Heart right ventricle (tissue), 16 donors: Measurements from ENCODE around the gene LRRC57. TPM values are rescaled to one million over a fixed set of nuclear protein-coding genes. Genes with fewer than 3 reads are reported as not detected.

ENCODE experiments used
- ATAC-seq, 8 donors: fragments of 200-7000 bp; cut with Tn5 transposase; one replicate each; pipeline ENCODE4 v1.9.1; 2020; ENCODE audit warnings: mild to moderate bottlenecking in 8 of 8, moderate library complexity in 8 of 8, moderate number of reproducible peaks in 1 of 8
- DNase-seq, 2 donors: peaks; one replicate each; pipeline ENCODE4 v3.0.0-alpha.2; 2020
- H3K27ac ChIP-seq, 10 donors: fragments of 200-600 bp; sonication (generic) in 2 of 10; one replicate each; pipeline versions ENCODE4 v1.5.0 to v1.8.0; 2020 to 2022; ENCODE audit warnings: mild to moderate bottlenecking in 3 of 10
- H3K27me3 ChIP-seq, 7 donors: fragments of 200-600 bp; one replicate each; pipeline ENCODE4 v1.8.0; 2021 to 2022; ENCODE audit warnings: mild to moderate bottlenecking in 2 of 7
- H3K36me3 ChIP-seq, 9 donors: fragments of 200-600 bp; sonication (generic) in 1 of 9; one replicate each; pipeline versions ENCODE4 v1.5.0 to v1.8.0; 2020 to 2022; ENCODE audit warnings: mild to moderate bottlenecking in 2 of 9
- H3K4me1 ChIP-seq, 9 donors: fragments of 200-600 bp; sonication (generic) in 1 of 9; one replicate each; pipeline versions ENCODE4 v1.5.0 to v1.8.0; 2020 to 2022; ENCODE audit warnings: mild to moderate bottlenecking in 4 of 9
- H3K4me3 ChIP-seq, 10 donors: fragments of 200-600 bp; sonication (generic) in 2 of 10; one replicate each; pipeline versions ENCODE4 v1.5.0 to v1.8.0; 2020 to 2022; ENCODE audit warnings: mild to moderate bottlenecking in 7 of 10, moderate library complexity in 2 of 10
- H3K9me3 ChIP-seq, 11 donors: fragments of 200-600 bp in 10 of 11; sonication (generic) in 2 of 11; one replicate each; pipeline versions ENCODE4 v1.5.0 to v1.8.0; 2013 to 2022; ENCODE audit warnings: mild to moderate bottlenecking in 2 of 11, control low read depth in 1 of 11, moderate library complexity in 1 of 11
- WGBS, 2 donors: extraction: QIAGEN DNeasy Blood & Tissue Kit; methylation state at CpG; one replicate each; pipeline ENCODE4 v1.1.7; 2013; ENCODE audit warnings: inconsistent platforms in 1 of 2; 5-methylcytosine and 5-hydroxymethylcytosine counted together
- intact Hi-C, 10 donors: fragments of 100-400 bp; cut with DNase I; formaldehyde crosslinking; loops; one replicate each; pipeline versions ENCODE4 v1.11.1 to v1.14.2; 2022
- polyA plus RNA-seq, 2 donors: library from polyadenylated mRNA; stranded (reverse); fragments of 200-250 nt; gene quantifications; one replicate each; pipeline ENCODE4 v1.2.3, GENCODE V29; 2013
- total RNA-seq, 10 donors: library from RNA; stranded (reverse); fragmentation: NEBNext Ultra II Directional in 3 of 10; extraction: Animal tissue kit (Norgen Biotek cat#: 25700) in 3 of 10; gene quantifications; one replicate each; pipeline versions ENCODE4 v1.2.1 to v1.2.4, GENCODE V29; 2021 to 2023
- TF ChIP-seq, protein P1 (sequence below), 9 donors: fragments of 200-600 bp; sonication (generic) in 2 of 9; IDR thresholded peaks; one replicate each; pipeline versions ENCODE4 v1.5.0 to v1.8.0; 2021 to 2022; ENCODE audit warnings: antibody characterized with exemption in 9 of 9, mild to moderate bottlenecking in 5 of 9, moderate library complexity in 1 of 9
- donor health status: Arrhythmogenic right ventricular cardiomyopathy.
- donor health status: ischemic (EF 13 %, LVEDD 7.1; RV severe dilation, severe dysfunction).
- donor health status: healthy with polysubstance abuse.
- donor health status: DM: no; HTN: yes; CAD: no.
- donor health status: DM: no; HTN: no; CAD: no.
- donor health status: ischemic (EF 25% LVEDD 6.9; RV normal size, moderate dysfunction).
- donor health status: ischemic (EF 25% LVEDD 5.7; RV mildly dilated, moderate dysfunction).
- donor health status: healthy.
- donor health status: DM: yes; HTN: yes; CAD: no.
- donor health status: Ischemic cardiomyopathy.
- donor health status: ischemic (EF 35%, LVEDD 5.7; RV mildly dilated, moderate dysfunction).
- donor health status: nonischemic (EF 11% LVEDD 7.7; RV severe dilation, severe dysfunction).
- donor health status: DM: yes; HTN: yes; CAD: no.
- donor health status: PGD.
- donor health status: ischemic (EF 29% LVEDD 5.4; RV normal size, mild dysfunction).
- donor health status: nonischemic (EF 23%, LVEDD 6.1; RV moderate dilation, normal function).

The LRRC57 gene
- total and polyA plus RNA-seq, 12 donors, result 3.7 to 24.6 (median 16.4) TPM

DNA sequence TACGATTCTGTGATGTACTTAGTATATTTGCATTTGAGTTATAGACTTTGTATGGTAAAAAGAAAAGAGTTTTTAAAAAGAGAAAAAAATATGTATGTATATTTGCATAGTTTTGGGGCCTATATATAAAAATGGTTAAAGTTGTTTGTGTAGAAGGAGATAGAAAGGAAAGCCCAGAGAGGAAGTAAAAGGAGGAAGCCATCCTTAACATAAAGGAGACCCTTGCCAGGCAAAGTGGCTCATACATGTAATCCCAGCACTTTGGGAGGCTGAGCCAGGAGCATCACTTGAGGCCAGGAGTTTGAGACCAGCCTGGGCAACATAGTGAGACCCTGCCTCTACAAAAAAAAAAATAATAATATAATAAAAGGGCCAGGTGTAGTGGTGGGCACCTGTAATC lies 44.8 kb downstream of the LRRC57 start:
- no peak overlapping the region for H3K4me3 ChIP-seq
- H3K27me3 ChIP-seq, result no peaks in the 10 kb centered on the region
- intact Hi-C loops, result no loop called here
- H3K4me1 ChIP-seq, result peaks cover 8 to 89% (median 42%) of the 10 kb centered on the region in 9 donors
- no peak for ATAC-seq
- H3K27ac ChIP-seq, result peak overlapping the region in 1 of 10 donors; percentile 4
- TF ChIP-seq, protein P1, sequence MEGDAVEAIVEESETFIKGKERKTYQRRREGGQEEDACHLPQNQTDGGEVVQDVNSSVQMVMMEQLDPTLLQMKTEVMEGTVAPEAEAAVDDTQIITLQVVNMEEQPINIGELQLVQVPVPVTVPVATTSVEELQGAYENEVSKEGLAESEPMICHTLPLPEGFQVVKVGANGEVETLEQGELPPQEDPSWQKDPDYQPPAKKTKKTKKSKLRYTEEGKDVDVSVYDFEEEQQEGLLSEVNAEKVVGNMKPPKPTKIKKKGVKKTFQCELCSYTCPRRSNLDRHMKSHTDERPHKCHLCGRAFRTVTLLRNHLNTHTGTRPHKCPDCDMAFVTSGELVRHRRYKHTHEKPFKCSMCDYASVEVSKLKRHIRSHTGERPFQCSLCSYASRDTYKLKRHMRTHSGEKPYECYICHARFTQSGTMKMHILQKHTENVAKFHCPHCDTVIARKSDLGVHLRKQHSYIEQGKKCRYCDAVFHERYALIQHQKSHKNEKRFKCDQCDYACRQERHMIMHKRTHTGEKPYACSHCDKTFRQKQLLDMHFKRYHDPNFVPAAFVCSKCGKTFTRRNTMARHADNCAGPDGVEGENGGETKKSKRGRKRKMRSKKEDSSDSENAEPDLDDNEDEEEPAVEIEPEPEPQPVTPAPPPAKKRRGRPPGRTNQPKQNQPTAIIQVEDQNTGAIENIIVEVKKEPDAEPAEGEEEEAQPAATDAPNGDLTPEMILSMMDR (IDR thresholded peaks at IDR 0.05), result no peak
- H3K36me3 ChIP-seq, result peaks cover 0 to 24% (median 0%) of the 10 kb centered on the region in 9 donors
- 86 to 90% methylated on average over 1 of the region's 1 CpG for WGBS, 2 donors
- H3K9me3 ChIP-seq, result no peaks in the 10 kb centered on the region
- DNase-seq, result no peak

DNA sequence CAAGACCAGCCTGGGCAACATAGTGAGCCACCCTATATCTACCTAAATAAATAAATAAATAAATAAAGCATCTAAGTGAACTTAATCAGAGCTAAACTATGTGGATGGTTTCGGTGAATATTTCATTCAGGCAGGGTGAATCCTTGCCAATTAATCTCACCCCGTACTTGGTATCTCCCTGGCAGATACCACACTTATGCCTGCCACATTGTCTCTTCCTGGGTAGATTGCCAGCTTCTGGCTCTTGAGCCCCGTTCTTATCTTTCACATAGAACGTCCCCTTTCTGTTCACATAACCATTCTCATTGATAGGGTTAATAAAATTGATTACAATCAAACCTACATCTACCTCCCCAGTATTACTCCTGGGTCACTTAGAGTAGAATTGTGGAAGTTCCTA lies 46.1 kb downstream of the LRRC57 start:
- Histone ChIP-seq H3K4me3 (no peak overlapping the region), H3K27me3 (no peaks in the 10 kb centered on the region), H3K36me3 (peaks cover 0 to 14% (median 0%) of the 10 kb centered on the region in 9 donors), H3K4me1 (peaks cover under 1 to 89% (median 42%) of the 10 kb centered on the region in 9 donors), H3K9me3 (no peaks in the 10 kb centered on the region), H3K27ac (peak overlapping the region in 1 of 10 donors; percentile 4)
- TF ChIP-seq, protein P1 (IDR thresholded peaks at IDR 0.05), result no peak
- WGBS, 2 donors, result 45 to 63% methylated on average over 4 of the region's 4 CpGs
- intact Hi-C loops, result no loop called here
- ATAC-seq (no peak), DNase-seq (no peak)

DNA sequence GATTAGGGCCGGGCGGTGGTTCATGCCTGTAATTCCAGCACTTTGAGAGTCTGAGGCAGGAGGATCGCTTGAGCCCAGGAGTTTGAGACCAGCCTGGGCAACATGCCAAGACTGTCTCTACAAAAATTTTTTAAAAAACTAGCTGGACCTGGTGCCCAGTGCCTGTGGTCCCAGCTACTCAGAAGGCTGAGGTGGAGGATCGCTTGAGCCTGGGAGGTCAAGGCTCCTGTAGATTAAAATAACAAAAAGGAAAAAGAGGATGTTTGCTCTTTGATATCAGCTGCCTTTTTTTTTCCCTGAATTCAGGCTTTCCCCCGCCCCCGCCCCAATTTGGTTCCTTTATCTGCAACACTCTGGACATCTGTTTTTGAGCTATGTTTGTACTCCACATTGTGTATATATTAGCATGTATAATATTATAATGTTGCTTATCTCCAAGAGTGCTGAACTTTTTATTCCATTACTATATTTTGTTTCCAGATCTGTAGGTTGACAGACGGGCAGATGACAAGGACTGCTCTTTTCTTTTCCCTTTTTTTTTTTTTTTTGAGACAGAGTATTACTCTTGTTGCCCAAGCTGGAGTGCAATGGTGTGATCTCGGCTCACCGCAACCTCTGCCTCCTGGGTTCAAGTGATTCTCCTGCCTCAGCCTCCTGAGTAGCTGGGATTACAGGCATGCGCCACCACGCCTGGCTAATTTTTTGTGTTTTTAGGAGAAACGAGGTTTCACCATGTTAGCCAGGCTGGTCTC lies 48.6 kb downstream of the LRRC57 start:
- 65 to 70% methylated on average over 12 of the region's 12 CpGs for WGBS, 2 donors
- no peak for DNase-seq
- H3K4me1 ChIP-seq, result peaks cover 0 to 90% (median 45%) of the 10 kb centered on the region in 9 donors

More for the DNA sequence above, 48.6 kb downstream of the LRRC57 start:
- TF ChIP-seq, protein P1 (IDR thresholded peaks at IDR 0.05), result no peak
- ATAC-seq, result no peak
- H3K27ac ChIP-seq, result peak overlapping the region; percentile 23 to 64 (median 49)
- no peak overlapping the region for H3K4me3 ChIP-seq
- peaks cover 0 to 8% (median 0%) of the 10 kb centered on the region in 9 donors for H3K36me3 ChIP-seq
- H3K9me3 ChIP-seq, result no peaks in the 10 kb centered on the region
- H3K27me3 ChIP-seq, result no peaks in the 10 kb centered on the region
- intact Hi-C loops, result loop anchor here in 2 of 10 donors (5.0 to 10.0 kb wide), 2 partner anchors 52 to 75 kb away; partner anchors contain the start of gene STARD9 (in 1 of the 2)
